Effector memory CD4-positive, alpha-beta T cell (primary cell): Measurements from ENCODE around the gene FOXN3.

Source experiments
- DNase-seq, 3 donors: peaks; one replicate each; pipeline ENCODE4 v3.0.0-alpha.2; 2020
- H3K27ac ChIP-seq: 2 replicates; pipeline ENCODE4 v1.7.0; 2013; ENCODE audit warnings: mild to moderate bottlenecking, low read length, moderate library complexity; ENCODE audit not compliant: insufficient read depth, poor library complexity, severe bottlenecking
- H3K27me3 ChIP-seq: replicated peaks from 2 replicates; pipeline ENCODE4 v1.7.0; 2013; ENCODE audit warnings: mild to moderate bottlenecking, low read length; ENCODE audit not compliant: insufficient read depth, control insufficient read depth, poor library complexity, severe bottlenecking
- H3K36me3 ChIP-seq: 2 replicates; pipeline ENCODE4 v1.7.0; 2013; ENCODE audit warnings: mild to moderate bottlenecking, low read length, moderate library complexity; ENCODE audit not compliant: control insufficient read depth, insufficient read depth
- H3K4me1 ChIP-seq: 2 replicates; pipeline ENCODE4 v1.7.0; 2013; ENCODE audit warnings: low read length, mild to moderate bottlenecking; ENCODE audit not compliant: control insufficient read depth, insufficient read depth, poor library complexity, severe bottlenecking
- H3K4me3 ChIP-seq: 2 replicates; pipeline ENCODE4 v1.7.0; 2013; ENCODE audit warnings: low read length, low read depth, mild to moderate bottlenecking; ENCODE audit not compliant: insufficient read depth, poor library complexity, severe bottlenecking
- H3K9me3 ChIP-seq: 2 replicates; pipeline ENCODE4 v1.7.0; 2013; ENCODE audit warnings: mild to moderate bottlenecking, low read length, moderate library complexity; ENCODE audit not compliant: control insufficient read depth

Gene FOXN3

GRCh38 chr14:89240414-89240813 lies 176.6 kb downstream of the FOXN3 start:
- DNase-seq, result no peak
- Histone ChIP-seq H3K27me3 (no peaks in the 10 kb centered on the region), H3K27ac (no peak overlapping the region), H3K4me3 (no peak overlapping the region), H3K36me3 (no peaks in the 10 kb centered on the region), H3K4me1 (peaks cover 6% of the 10 kb centered on the region), H3K9me3 (no peaks in the 10 kb centered on the region)

DNA sequence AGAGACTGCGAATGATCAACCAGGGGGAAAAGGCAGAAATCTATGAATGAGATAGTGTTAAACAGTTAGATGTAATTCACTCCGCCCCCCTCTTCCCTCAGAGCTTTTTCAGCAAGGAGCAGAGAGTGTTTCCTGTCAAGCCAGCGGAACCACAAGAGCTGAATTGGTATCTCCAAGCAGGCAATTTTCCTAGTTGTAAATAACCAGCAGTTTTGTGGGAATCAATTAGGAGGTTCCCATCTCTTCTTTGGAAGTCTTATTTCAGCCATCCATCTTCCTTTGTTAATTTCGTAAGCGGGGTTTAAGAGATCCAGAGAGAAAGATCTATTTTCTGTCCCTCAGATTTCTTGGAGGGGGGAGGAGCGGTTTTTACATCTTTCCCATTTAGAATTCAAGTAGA lies 178.0 kb downstream of the FOXN3 start:
- DNase-seq, result no peak
- no peaks in the 10 kb centered on the region for H3K9me3 ChIP-seq

DNA sequence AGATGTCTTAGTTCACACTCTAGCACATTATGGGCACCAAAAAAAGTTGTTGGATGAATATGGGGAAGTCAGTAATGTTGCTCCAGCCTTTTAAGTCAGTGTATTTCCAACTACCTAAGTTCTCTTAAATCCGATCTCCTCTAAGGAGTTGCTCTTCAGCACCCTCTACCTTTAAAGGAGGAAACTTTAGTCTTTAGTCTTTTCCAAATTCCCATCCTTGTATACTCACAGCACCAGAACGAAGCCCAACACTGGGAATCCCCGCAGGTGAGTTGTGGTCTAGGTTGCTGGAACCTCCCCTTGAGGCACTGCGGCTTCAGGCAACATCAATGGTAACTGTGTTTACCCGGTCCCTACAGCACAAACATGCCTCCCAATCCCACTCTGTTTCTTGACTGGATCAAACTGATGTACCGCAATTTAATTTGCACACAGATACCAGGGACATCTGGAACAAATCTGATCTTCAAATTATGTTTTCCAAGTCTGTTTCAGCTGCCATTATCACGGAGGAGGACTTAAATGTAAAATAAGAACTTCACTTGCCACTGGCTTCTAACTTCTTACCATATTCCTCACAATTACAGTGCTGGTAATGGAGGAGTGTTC lies 179.0 kb downstream of the FOXN3 start:
- Histone ChIP-seq H3K4me3 (no peak overlapping the region), H3K27me3 (no peaks in the 10 kb centered on the region), H3K36me3 (no peaks in the 10 kb centered on the region), H3K4me1 (peaks cover 6% of the 10 kb centered on the region), H3K27ac (no peak overlapping the region), H3K9me3 (no peaks in the 10 kb centered on the region)
- no peak for DNase-seq

More for the DNA sequence above, 178.0 kb downstream of the FOXN3 start:
- H3K4me1 ChIP-seq, result peaks cover 6% of the 10 kb centered on the region
- H3K27ac ChIP-seq, result no peak overlapping the region
- no peak overlapping the region for H3K4me3 ChIP-seq
- no peaks in the 10 kb centered on the region for H3K36me3 ChIP-seq
- H3K27me3 ChIP-seq, result no peaks in the 10 kb centered on the region

DNA sequence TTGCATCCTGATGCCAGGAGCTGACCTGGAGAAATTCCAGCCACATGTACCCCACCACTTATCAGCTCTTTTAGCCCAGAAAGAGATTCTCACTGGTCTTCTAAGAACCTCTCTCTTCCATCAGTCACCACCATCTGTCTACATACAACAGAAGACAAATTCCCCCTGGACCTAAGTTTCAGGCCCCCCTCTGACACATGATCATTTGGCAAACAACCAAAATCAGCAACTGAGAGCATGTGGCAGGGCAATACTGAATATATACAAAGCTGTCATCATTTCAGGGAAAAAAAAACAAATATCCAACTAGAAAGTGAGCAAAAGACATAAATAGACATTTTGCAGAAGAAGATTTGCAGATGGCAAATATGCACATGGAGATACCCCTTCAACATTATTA lies 180.2 kb downstream of the FOXN3 start:
- no peak overlapping the region for H3K4me3 ChIP-seq
- DNase-seq, result no peak
- no peaks in the 10 kb centered on the region for H3K9me3 ChIP-seq
- H3K27me3 ChIP-seq, result no peaks in the 10 kb centered on the region
- H3K36me3 ChIP-seq, result no peaks in the 10 kb centered on the region
- H3K27ac ChIP-seq, result no peak overlapping the region
- H3K4me1 ChIP-seq, result peaks cover 6% of the 10 kb centered on the region

DNA sequence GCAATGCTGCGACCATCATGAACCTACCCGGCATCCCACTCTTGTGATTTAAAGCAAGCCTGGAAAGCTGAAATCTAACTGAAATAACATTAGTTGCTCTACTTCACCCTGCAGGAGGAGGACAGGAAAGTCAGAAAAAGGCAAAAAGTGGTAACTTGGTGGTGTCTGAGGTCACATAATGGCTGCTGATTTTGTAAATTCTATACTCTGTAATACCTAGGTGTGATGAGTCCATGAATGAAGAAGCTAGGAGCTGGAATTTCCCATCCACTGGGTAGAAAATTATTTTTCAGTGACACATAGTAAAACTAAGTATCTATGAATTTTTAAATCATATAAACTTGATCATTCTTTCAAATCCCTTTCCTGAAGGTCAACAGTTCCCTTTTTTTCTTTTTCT lies 183.8 kb downstream of the FOXN3 start:
- Histone ChIP-seq H3K4me1 (no peaks in the 10 kb centered on the region), H3K27me3 (no peaks in the 10 kb centered on the region), H3K4me3 (no peak overlapping the region), H3K27ac (no peak overlapping the region), H3K9me3 (no peaks in the 10 kb centered on the region), H3K36me3 (no peaks in the 10 kb centered on the region)
- no peak for DNase-seq

DNA sequence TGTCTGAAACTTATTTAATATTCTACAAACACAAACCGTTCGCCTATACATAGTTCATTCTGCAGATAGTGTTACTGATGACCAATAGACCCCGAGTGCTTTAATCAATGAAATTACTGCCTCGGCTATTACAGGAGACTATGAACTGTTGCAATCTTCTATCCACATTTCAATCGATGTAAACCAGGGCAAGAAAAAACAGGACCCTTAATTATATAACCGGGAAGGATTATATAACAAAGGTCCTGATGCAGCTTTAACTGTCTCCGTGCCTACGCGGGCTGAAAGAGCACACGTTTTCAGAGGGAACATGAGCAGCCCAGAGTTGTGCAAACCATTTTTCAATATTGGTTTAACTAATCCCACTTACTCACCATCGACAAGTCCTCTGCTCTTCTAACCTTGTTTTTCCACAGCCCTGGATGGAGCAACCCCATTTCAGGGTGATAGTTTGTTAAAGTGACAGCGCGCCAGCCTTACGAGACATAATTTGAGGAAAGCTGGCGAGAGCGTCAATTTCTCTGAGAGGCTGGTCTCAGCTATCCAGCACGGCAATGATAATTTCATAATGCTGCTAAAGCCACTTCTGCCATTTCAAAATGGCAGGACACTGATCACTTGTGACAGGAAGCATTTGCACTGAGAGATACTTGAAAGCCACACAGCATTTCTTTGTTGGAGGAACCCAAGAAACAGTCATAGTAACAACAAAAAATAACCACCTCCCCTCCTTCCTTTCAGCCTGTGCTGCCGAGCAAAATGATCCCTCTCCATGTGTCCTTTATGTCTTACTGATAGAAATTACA lies 184.6 kb downstream of the FOXN3 start:
- no peaks in the 10 kb centered on the region for H3K9me3 ChIP-seq
- DNase-seq, result no peak
- H3K27ac ChIP-seq, result no peak overlapping the region
- H3K4me3 ChIP-seq, result no peak overlapping the region
- H3K27me3 ChIP-seq, result no peaks in the 10 kb centered on the region
- H3K36me3 ChIP-seq, result no peaks in the 10 kb centered on the region
- no peaks in the 10 kb centered on the region for H3K4me1 ChIP-seq

DNA sequence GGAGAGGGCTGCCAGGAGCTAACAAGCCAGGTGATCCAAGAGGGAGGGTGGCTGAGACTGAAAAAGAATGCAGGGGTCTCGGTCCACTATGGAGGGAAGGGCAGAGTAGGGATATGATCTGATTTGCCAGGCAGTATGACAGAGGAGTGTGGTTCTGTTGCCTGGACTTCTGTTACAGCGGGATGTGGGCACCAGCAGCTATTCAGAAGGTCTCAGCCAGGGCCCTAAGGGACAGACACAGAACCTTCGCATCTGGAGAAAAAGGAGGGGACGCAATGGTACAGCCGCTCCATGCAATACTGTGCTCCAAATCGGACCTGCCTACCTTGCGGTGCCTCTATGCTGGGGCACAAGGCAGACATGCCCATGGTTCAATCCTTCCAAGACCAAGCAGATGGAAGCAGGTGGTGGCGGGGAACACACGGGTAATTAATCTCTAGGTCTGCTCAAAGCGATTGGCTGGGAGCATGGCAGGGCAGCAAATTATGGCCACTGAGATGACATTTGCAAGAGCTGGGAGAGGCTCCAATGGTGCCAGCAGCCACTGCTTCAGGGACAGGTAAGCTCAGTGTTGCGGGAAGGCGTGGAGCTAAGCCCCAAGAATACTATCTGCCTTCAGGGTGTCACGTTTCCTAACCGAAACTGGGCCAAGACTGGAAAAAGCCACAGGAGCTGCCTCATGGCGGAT lies 185.5 kb downstream of the FOXN3 start:
- H3K4me1 ChIP-seq, result no peaks in the 10 kb centered on the region
- H3K36me3 ChIP-seq, result no peaks in the 10 kb centered on the region
- H3K27me3 ChIP-seq, result no peaks in the 10 kb centered on the region
- H3K27ac ChIP-seq, result no peak overlapping the region
- H3K4me3 ChIP-seq, result no peak overlapping the region
- H3K9me3 ChIP-seq, result no peaks in the 10 kb centered on the region
- no peak for DNase-seq

DNA sequence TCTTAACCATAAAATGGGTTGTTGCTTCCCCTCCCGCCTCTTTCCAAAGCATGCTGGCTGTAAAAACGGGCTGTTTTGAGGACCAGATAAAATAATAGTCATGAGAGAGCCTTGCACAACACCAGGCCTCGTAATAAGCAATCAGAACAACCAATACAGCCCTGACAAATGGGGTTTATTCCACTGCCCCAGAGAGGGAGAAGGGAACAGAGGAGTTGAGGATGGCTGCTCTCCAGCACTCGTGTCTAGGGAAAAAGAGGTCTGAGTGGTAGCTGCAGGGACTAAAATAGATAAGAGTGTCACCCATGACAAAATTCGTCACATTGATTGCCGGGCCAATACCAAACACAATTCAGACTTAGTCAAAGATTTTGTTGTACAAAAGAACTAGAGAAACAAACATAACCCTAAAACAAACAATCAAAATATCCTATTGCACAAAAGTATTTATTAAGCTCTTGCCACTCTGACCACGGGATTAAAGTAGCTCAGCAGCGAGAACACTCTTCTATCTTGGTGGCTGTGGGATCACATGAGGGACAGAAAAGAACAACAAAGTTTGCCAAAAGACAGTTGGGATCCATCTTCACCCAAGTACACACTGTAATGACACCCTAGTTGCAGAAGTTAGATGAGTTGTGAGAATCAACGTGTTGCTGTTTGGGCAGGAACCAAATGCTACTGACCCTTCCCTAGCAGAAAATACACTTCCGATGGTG lies 188.0 kb downstream of the FOXN3 start:
- no peak for DNase-seq
- Histone ChIP-seq H3K27me3 (no peaks in the 10 kb centered on the region), H3K27ac (no peak overlapping the region), H3K36me3 (no peaks in the 10 kb centered on the region), H3K4me1 (no peaks in the 10 kb centered on the region), H3K4me3 (no peak overlapping the region), H3K9me3 (no peaks in the 10 kb centered on the region)

DNA sequence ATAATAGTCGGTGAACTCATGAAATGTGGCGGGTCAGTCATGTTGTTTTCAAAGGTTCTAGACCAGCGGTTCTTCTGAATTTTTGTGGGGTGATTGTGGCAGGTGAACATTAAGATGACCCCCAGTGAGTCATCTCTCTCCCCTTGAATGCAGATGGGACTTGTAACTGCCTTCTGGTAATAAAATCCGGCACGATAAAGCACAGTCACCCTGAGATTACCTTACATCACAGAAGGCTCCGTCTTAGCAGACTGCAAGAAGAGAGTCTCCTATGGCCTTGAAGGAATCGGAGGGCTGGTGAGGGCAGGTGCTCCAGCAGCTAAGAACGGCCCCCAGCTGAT lies 189.6 kb downstream of the FOXN3 start:
- Histone ChIP-seq H3K27me3 (no peaks in the 10 kb centered on the region), H3K4me3 (no peak overlapping the region), H3K9me3 (no peaks in the 10 kb centered on the region), H3K4me1 (no peaks in the 10 kb centered on the region), H3K36me3 (no peaks in the 10 kb centered on the region), H3K27ac (no peak overlapping the region)
- no peak for DNase-seq
